IPS-15b (cell line): ENCODE data around the gene GJA4.

Source experiments
- H3K27me3 ChIP-seq: one replicate; pipeline ENCODE4 v1.6.1; 2013; ENCODE audit warnings: low read length; ENCODE audit not compliant: control insufficient read depth, insufficient read depth
- H3K36me3 ChIP-seq: one replicate; pipeline ENCODE4 v1.6.1; 2013; ENCODE audit warnings: low read length; ENCODE audit not compliant: control insufficient read depth, insufficient read depth
- H3K4me1 ChIP-seq: one replicate; pipeline ENCODE4 v1.6.1; 2013; ENCODE audit warnings: mild to moderate bottlenecking, low read length; ENCODE audit not compliant: control insufficient read depth, insufficient read depth
- H3K4me3 ChIP-seq: one replicate; pipeline ENCODE4 v1.5.1; 2013; ENCODE audit warnings: low read depth, low read length
- H3K9ac ChIP-seq: one replicate; pipeline ENCODE4 v1.6.1; 2013; ENCODE audit warnings: low read depth, mild to moderate bottlenecking, low read length
- H3K9me3 ChIP-seq: one replicate; pipeline ENCODE4 v1.6.1; 2013; ENCODE audit warnings: mild to moderate bottlenecking, low read length; ENCODE audit not compliant: control insufficient read depth, insufficient read depth

GJA4 gene

DNA sequence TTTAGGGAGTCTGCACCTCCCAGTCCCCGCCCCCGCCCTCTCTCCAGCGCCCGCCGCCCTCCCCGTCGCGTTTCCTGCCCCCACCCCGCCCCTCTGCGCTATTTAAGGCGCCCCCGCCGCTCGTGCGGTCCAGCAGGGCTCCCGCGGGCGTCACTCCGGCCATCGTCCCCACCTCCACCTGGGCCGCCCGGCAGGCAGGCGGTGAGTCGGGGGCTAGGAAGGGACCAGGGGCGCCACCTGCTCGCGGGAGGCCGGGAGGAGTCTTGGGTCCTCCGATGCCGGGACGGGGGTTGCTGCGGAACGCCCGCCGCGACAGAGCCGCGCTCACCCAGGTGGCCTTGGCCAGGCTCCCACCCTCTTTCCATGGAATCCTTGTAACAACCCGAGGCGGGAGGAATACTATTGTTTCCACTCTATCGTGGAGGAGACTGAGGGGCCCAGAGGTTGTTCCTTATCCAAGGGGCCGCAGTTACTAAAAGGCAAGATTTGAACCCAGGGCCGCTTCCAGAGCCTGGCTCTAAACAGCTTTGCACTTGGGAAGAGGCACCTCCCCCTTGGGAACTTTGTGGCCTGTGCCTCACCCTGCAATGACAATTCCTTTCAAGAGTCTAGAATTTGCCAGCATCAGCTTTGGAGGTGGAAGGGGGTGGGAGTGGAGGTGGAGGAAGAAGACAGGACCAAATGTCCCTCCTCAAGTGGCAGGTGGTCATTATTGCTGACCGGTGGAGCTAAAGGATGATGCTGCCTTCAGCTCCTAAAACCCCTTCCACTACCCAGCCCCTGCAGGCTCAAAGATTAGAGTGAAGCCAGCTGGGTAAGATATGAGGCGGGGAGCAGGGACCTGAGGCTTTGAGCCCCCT, at the start of gene GJA4:
TSS of gene GJA4 (plus strand) at position 132 of the 860 bp plus-strand sequence. CDS start 1,215 bp downstream, outside the sequence.
- H3K36me3 ChIP-seq = no peaks in the 10 kb centered on the region
- no peak within 1 kb of the TSS for H3K9ac ChIP-seq
- peaks cover 25% of the 10 kb centered on the region for H3K27me3 ChIP-seq
- H3K4me1 ChIP-seq = peaks cover 4% of the 10 kb centered on the region
- H3K4me3 ChIP-seq = peak within 1 kb of the TSS; percentile 63
- no peaks in the 10 kb centered on the region for H3K9me3 ChIP-seq

DNA sequence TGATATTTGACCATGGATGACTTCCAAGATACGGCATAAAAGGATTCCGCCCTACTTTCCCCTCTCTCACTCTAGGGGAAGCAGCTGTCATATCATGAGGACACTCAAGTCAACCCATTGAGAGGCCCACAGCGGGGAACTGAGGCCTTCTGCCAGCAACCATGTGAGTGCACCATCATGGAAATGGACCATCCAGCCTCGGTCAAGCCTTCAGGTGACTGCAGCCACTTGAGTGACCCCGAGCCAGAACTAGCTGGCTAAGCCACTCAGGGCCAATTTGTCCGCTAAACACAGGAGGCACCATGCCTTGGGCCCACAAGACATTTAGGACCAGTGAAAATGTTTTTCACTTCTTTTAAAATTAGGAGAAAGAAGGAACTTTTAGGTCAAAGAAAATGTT, 49.0 kb upstream of the GJA4 start:
- no peaks in the 10 kb centered on the region for H3K9me3 ChIP-seq
- peaks cover 8% of the 10 kb centered on the region for H3K27me3 ChIP-seq
- no peak overlapping the region for H3K4me3 ChIP-seq

DNA sequence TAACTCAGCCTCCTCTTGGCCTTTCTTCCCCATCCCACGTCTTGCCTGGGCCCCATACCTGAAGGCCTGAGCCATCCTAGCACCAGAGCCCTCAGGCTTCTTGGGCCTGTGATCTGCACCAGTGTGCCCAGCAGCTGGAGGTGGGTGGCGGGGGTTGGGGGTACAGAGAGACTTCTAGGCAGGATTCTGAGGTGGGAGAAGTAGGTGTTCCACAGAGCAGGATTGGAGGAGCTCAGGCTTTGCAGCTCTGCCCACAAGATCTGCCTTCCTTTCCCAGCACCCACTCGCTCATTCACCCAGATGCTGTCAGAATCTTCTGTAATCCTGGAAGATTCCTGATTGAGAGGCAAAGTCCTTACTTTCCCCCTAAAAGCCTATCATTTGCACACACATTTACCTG, 47.9 kb upstream of the GJA4 start:
- H3K27me3 ChIP-seq = peaks cover 8% of the 10 kb centered on the region
- no peak overlapping the region for H3K9ac ChIP-seq

More for the DNA sequence above, 49.0 kb upstream of the GJA4 start:
- no peak overlapping the region for H3K9ac ChIP-seq
- no peaks in the 10 kb centered on the region for H3K36me3 ChIP-seq
- no peaks in the 10 kb centered on the region for H3K4me1 ChIP-seq

DNA sequence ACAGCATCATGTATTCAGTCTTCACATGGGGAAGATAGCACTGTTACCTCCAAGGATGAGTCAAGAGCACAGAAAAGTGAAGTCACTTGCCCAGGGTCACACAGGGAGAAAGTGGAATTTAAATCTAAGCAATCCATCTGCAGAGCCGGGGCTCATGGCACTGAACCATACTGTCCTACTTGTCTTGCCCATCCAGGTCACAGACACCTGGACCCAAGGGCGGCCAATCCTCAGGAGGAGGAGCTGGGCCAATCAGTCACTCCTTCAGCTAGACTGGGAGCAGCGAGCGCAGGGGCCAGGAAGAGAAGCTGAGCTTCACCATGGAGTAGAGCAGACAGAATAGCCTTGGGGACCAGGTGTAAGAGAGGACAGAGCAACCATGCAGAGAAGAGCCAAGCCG, 47.1 kb upstream of the GJA4 start:
- no peaks in the 10 kb centered on the region for H3K4me1 ChIP-seq
- peaks cover 8% of the 10 kb centered on the region for H3K27me3 ChIP-seq

More for the DNA sequence above, 47.9 kb upstream of the GJA4 start:
- no peaks in the 10 kb centered on the region for H3K9me3 ChIP-seq
- H3K4me3 ChIP-seq = no peak overlapping the region
- H3K4me1 ChIP-seq = no peaks in the 10 kb centered on the region
- no peaks in the 10 kb centered on the region for H3K36me3 ChIP-seq

DNA sequence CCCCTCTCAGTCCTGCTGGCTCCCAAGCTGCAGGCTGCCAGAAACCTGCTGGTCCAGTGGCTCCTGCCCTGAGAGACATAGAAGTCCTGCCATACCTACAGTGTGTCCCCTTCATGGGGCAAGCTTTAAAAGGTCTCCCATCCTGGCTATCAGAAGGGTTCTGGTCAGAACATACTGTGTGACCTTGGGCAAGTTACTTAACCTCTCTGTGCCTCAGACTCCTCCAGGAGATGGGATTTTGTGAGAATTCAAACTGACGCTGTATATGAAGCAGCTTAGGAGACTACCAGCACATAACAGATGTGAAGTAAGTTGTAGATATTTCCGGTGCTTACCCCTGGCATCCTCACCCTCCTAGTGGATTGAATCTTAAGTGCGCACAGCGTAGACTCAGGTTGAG, 46.7 kb upstream of the GJA4 start:
- peaks cover 8% of the 10 kb centered on the region for H3K27me3 ChIP-seq
- H3K4me3 ChIP-seq = no peak overlapping the region
- no peaks in the 10 kb centered on the region for H3K36me3 ChIP-seq
- H3K4me1 ChIP-seq = no peaks in the 10 kb centered on the region
- no peaks in the 10 kb centered on the region for H3K9me3 ChIP-seq
- no peak overlapping the region for H3K9ac ChIP-seq

More for the DNA sequence above, 47.1 kb upstream of the GJA4 start:
- Histone ChIP-seq H3K9ac (no peak overlapping the region), H3K9me3 (no peaks in the 10 kb centered on the region), H3K36me3 (no peaks in the 10 kb centered on the region), H3K4me3 (no peak overlapping the region)

DNA sequence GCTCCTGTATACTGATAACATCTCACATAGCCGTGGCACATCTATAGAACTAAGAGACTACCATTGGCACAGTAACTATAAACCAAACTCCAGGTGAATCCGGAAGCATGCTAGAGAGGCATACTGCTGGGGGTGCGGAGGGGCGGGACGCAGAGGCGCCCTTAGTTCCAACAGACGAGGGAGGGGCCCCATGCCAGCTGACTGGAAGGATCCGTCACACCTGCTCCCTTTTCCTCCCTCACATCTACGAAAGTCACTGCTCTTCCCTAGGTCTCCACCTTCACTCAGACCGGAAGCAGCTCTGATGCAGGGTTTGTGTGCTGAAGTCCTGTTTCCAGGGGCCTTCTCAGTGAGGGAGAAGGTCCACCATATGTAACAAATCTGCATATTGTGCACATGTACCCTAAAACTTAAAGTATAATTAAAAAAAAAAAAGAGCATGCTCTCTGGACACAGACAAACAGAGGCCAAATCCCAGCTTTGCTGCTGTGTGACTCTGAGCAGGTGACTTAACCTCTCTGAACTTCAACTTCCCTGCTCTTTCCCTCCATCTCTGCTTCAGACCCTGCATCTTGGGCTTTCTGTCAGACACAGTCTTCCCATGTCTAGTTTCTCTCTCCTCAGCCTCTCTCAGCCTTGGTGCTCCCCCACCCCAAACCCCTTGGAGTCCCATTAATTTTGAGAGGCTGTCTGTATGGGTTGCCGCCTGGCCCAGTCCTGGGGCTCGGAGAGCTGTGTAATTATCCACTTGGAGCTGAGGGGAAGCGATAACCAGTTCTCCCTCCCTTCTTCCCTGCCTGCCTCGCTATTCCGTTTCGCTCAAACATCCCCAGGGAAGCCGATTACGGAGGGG, 45.8 kb upstream of the GJA4 start:
- H3K36me3 ChIP-seq = no peaks in the 10 kb centered on the region
- H3K27me3 ChIP-seq = peaks cover 5% of the 10 kb centered on the region
- no peak overlapping the region for H3K9ac ChIP-seq
- H3K9me3 ChIP-seq = no peaks in the 10 kb centered on the region
- no peaks in the 10 kb centered on the region for H3K4me1 ChIP-seq
- H3K4me3 ChIP-seq = no peak overlapping the region

DNA sequence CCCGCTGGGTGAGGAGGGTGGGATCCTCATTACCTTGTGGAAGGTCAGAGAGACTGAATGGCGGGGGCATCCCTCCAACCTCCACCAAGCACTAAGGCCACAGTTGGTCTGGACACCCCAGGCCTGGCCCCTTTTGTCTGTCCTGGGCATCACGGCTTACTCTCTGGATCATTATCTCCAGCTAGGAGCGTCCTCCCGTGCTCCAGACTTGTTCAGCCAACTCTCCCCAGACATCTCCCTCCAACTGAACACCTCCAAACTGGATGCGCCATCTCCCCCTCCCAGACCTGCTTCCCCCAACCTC, 45.2 kb upstream of the GJA4 start:
- Histone ChIP-seq H3K9me3 (no peaks in the 10 kb centered on the region), H3K9ac (no peak overlapping the region), H3K27me3 (no peaks in the 10 kb centered on the region), H3K36me3 (no peaks in the 10 kb centered on the region), H3K4me1 (no peaks in the 10 kb centered on the region), H3K4me3 (no peak overlapping the region)

DNA sequence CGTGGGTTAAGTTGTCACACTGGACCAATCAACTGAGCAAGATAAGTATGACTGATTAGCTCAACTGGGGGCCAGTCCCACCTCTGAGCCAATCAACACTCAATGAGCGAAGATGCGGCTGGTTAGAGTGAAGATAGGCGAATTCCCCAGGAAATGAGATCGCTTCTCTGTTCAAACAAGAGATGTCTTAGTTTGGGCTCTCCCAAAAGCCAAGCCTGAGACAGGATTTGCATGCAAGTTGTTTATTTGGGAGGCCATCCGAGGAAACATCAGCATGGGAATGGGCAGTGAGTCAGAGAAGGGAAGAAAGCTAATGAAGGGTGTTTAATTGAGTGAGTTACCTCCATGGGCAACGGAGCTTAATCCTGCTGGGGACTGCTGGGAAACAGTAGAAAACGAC, 42.8 kb upstream of the GJA4 start:
- no peak overlapping the region for H3K4me3 ChIP-seq
- no peaks in the 10 kb centered on the region for H3K27me3 ChIP-seq
- no peaks in the 10 kb centered on the region for H3K36me3 ChIP-seq
- H3K9ac ChIP-seq = no peak overlapping the region
- peaks cover under 1% of the 10 kb centered on the region for H3K4me1 ChIP-seq
- no peaks in the 10 kb centered on the region for H3K9me3 ChIP-seq

DNA sequence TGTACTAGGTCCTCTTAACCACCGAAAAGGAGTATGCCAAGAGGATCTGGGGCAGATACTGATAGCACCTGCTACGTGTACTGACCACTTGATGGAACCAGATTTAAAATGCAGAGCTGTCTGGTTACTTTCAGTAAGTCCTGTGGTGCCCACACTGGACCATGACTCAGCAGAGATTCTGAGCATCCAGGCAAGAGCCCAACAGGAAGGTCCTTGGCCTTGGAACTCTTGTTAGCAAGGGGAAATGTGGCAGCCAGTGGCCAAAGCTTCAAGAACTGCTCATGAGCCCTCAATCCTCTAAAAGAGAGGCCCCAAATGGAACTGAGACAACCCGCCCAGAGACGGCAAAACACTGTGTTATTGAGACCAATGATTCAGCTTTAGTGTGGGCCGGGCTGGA, 42.2 kb upstream of the GJA4 start:
- H3K9ac ChIP-seq = no peak overlapping the region
- no peak overlapping the region for H3K4me3 ChIP-seq
- H3K9me3 ChIP-seq = no peaks in the 10 kb centered on the region

DNA sequence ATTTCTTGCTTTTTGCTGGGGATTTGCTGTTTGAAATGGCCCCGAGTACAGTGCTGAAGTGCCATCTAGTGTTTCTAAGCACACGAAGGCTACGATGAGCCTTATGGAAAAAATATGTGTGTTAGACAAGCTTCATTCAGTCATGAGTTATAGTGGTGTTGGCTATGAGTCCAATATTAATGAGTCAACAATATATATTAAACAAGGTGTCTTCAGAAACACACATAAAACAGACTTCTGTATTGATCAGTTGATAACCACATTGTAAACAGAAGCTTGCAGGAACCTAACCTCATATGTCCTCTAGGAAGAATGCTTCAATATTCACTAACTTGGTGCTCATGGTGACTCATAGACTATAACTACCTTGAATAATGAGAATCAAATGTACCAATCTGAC, 39.6 kb upstream of the GJA4 start:
- H3K36me3 ChIP-seq = no peaks in the 10 kb centered on the region
- no peaks in the 10 kb centered on the region for H3K27me3 ChIP-seq
- no peak overlapping the region for H3K9ac ChIP-seq
- H3K4me1 ChIP-seq = peaks cover 7% of the 10 kb centered on the region
- H3K9me3 ChIP-seq = no peaks in the 10 kb centered on the region
- no peak overlapping the region for H3K4me3 ChIP-seq

More for the DNA sequence above, 42.2 kb upstream of the GJA4 start:
- Histone ChIP-seq H3K27me3 (no peaks in the 10 kb centered on the region), H3K36me3 (no peaks in the 10 kb centered on the region), H3K4me1 (peaks cover 4% of the 10 kb centered on the region)

DNA sequence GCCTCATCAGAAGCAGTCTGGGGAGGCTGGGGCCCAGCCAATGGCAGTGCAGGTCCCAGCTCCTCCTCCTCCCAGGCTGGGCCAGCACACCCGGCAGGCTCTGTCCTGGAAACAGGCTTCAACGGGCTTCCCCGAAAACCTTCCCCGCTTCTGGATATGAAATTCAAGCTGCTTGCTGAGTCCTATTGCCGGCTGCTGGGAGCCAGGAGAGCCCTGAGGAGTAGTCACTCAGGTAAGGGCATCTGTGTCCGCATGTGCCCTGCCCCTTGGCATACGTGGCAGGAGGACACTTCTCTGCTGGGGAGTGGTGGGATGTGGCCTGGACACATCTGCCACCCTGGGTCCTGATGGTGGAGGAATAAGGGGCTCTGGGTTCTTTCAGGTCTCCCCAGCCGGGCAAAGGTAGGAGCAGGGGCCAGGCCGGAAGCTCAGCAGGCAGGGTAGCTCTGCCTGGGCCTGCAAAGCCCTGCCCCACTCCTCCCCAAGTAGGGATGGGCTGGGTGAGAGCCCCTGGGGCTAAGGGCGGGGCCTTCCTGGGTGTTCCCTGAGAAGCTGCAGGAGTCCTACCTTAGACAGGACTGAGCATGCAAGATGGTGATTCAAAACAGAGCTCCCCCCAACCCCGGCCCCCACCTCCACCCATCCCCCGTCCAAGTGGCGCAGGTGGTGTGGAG, 37.7 kb upstream of the GJA4 start, which contains the start of gene GJB5:
TSS of gene GJB5 (plus strand) at position 84 of the 674 bp plus-strand sequence. CDS start 2,284 bp downstream, outside the sequence.
- H3K27me3 ChIP-seq = no peaks in the 10 kb centered on the region
- H3K4me3 ChIP-seq = no peak within 1 kb of the TSS
- H3K4me1 ChIP-seq = peaks cover 14% of the 10 kb centered on the region
- H3K9ac ChIP-seq = no peak within 1 kb of the TSS
- H3K36me3 ChIP-seq = no peaks in the 10 kb centered on the region
- no peaks in the 10 kb centered on the region for H3K9me3 ChIP-seq
